SK-N-SH (cell line): ENCODE results near the gene KCNJ15. TPM values are rescaled to one million over a fixed set of nuclear protein-coding genes. Genes with fewer than 3 reads are reported as not detected.

Experiments
- CTCF ChIA-PET: fragments of 300-600, 350-600 bp; formaldehyde crosslinking; extraction: SDS; loops from one replicate; lab custom pipeline; 2021; lab: Yijun Ruan, JAX
- POLR2A ChIA-PET: fragments of 350-600 bp; sonication (Branson Sonifier 250); formaldehyde crosslinking; extraction: SDS; loops from one replicate; lab custom pipeline; 2020; ENCODE audit warnings: antibody characterized with exemption, inconsistent platforms; lab: Yijun Ruan, JAX
- DNase-seq: peaks from one replicate; pipeline ENCODE4 v3.0.0; 2012
- H2AFZ ChIP-seq: fragments of 200-600 bp; sonication (generic); 2 replicates; pipeline ENCODE4 v1.8.1; 2016; ENCODE audit warnings: antibody characterized with exemption, mild to moderate bottlenecking, low read depth
- H3F3A ChIP-seq: fragments of 200-600 bp; sonication (generic); replicated peaks from 2 replicates; pipeline ENCODE3; 2016; ENCODE audit warnings: antibody characterized with exemption, mild to moderate bottlenecking; ENCODE audit not compliant: insufficient read depth
- H3K27ac ChIP-seq, 2 experiments: fragments of 200-500 bp in 1 of 2; fragments of 200-600 bp in 1 of 2; sonication (Bioruptor generic) in 1 of 2; sonication (generic), shearing (Covaris generic) in 1 of 2; 2 replicates each; pipeline versions ENCODE4 v1.5.1 to v1.6.1; 2014 to 2016; ENCODE audit warnings: low read depth in 2 of 2, inconsistent platforms in 1 of 2, low read length in 1 of 2, mild to moderate bottlenecking in 1 of 2, mixed read lengths in 1 of 2
- H3K27me3 ChIP-seq: fragments of 200-600 bp; sonication (generic), shearing (Covaris generic); 2 replicates; pipeline ENCODE4 v1.6.1; 2016; ENCODE audit warnings: mixed run types; ENCODE audit not compliant: insufficient read depth
- H3K36me3 ChIP-seq, 2 experiments: fragments of 200-500 bp in 1 of 2; fragments of 200-600 bp in 1 of 2; sonication (Bioruptor generic) in 1 of 2; sonication (generic) in 1 of 2; replicated peaks in 1 of 2; 2 replicates each; pipeline versions ENCODE3 to v1.5.1; 2014 to 2016; ENCODE audit warnings: low read length in 1 of 2, mild to moderate bottlenecking in 1 of 2; ENCODE audit not compliant: insufficient read depth in 2 of 2, control insufficient read depth in 1 of 2
- H3K4me1 ChIP-seq, 2 experiments: fragments of 200-500 bp in 1 of 2; fragments of 200-600 bp in 1 of 2; sonication (Bioruptor generic) in 1 of 2; sonication (generic), shearing (Covaris generic) in 1 of 2; 2 replicates each; pipeline versions ENCODE4 v1.5.1 to v1.6.1; 2014 to 2016; ENCODE audit warnings: low read depth in 1 of 2, low read length in 1 of 2, mixed run types in 1 of 2; ENCODE audit not compliant: insufficient read depth in 2 of 2, control insufficient read depth in 1 of 2
- H3K4me2 ChIP-seq: fragments of 200-600 bp; sonication (generic), shearing (Covaris generic); 2 replicates; pipeline ENCODE4 v1.6.1; 2017; ENCODE audit warnings: mixed run types
- H3K4me3 ChIP-seq, 2 experiments: fragments of 200-500 bp in 1 of 2; fragments of 200-600 bp in 1 of 2; sonication (Bioruptor generic) in 1 of 2; sonication (generic), shearing (Covaris generic) in 1 of 2; 2 replicates each; pipeline versions ENCODE4 v1.5.1 to v1.8.1; 2014 to 2016; ENCODE audit warnings: low read depth in 2 of 2, inconsistent platforms in 1 of 2, low read length in 1 of 2, mild to moderate bottlenecking in 1 of 2, mixed read lengths in 1 of 2, moderate library complexity in 1 of 2
- H3K79me2 ChIP-seq: fragments of 200-600 bp; sonication (generic); 2 replicates; pipeline ENCODE4 v1.8.1; 2017; ENCODE audit warnings: mild to moderate bottlenecking; ENCODE audit not compliant: insufficient read depth
- H3K9ac ChIP-seq: fragments of 200-600 bp; sonication (generic); 2 replicates; pipeline ENCODE4 v1.6.1; 2017; ENCODE audit warnings: mixed run types
- H3K9me2 ChIP-seq: fragments of 200-600 bp; sonication (generic); 2 replicates; pipeline ENCODE4 v1.6.1; 2017; ENCODE audit warnings: mixed run types
- H3K9me3 ChIP-seq: fragments of 200-600 bp; sonication (generic); 2 replicates; pipeline ENCODE4 v1.6.1; 2017; ENCODE audit warnings: mixed run types, mild to moderate bottlenecking, moderate library complexity
- H4K20me1 ChIP-seq: fragments of 200-600 bp; sonication (generic); 2 replicates; pipeline ENCODE4 v1.6.1; 2017; ENCODE audit warnings: mild to moderate bottlenecking, mixed run types; ENCODE audit not compliant: insufficient read depth
- CHD2 ChIP-seq: fragments of 150-350 bp; IDR thresholded peaks from 2 replicates; pipeline ENCODE4 v1.6.1; 2018; ENCODE audit warnings: low read length; ENCODE audit not compliant: partially characterized antibody
- EZH2phosphoT487 ChIP-seq: fragments of 200-600 bp; sonication (generic); IDR thresholded peaks from 2 replicates; pipeline ENCODE4 v1.6.1; 2017; ENCODE audit warnings: low read depth, mixed run types, mild to moderate bottlenecking, antibody characterized with exemption, moderate library complexity, borderline replicate concordance
- FOXJ3 ChIP-seq: sonication (generic); formaldehyde crosslinking; IDR thresholded peaks from 2 replicates; pipeline ENCODE4 v1.5.1; 2020; ENCODE audit warnings: mild to moderate bottlenecking, missing genetic modification reagents
- FOXM1 ChIP-seq: IDR thresholded peaks from 2 replicates; pipeline ENCODE4 v1.4.0; 2012; ENCODE audit warnings: low read depth, mild to moderate bottlenecking
- GABPA ChIP-seq: IDR thresholded peaks from 2 replicates; pipeline ENCODE4 v1.4.0; 2012; ENCODE audit warnings: low read depth, mild to moderate bottlenecking
- JUND ChIP-seq: IDR thresholded peaks from 2 replicates; pipeline ENCODE4 v1.4.0; 2012
- MEF2A ChIP-seq: IDR thresholded peaks from 2 replicates; pipeline ENCODE4 v1.4.0; 2012; ENCODE audit warnings: low read depth, borderline replicate concordance
- MXI1 ChIP-seq: IDR thresholded peaks from 2 replicates; pipeline ENCODE4 v1.6.1; 2012; ENCODE audit warnings: mild to moderate bottlenecking, low read depth, low read length, improper control_type of control experiment
- NFIC ChIP-seq: IDR thresholded peaks from 2 replicates; pipeline ENCODE4 v1.4.0; 2012; ENCODE audit warnings: borderline replicate concordance
- POLR2AphosphoS5 ChIP-seq: IDR thresholded peaks from 2 replicates; pipeline ENCODE4 v1.6.1; 2012; ENCODE audit warnings: low read depth, low read length
- RCOR1 ChIP-seq: fragments of 150-350 bp; IDR thresholded peaks from 2 replicates; pipeline ENCODE4 v1.6.1; 2017; ENCODE audit warnings: antibody characterized with exemption, low read length
- RFX5 ChIP-seq: IDR thresholded peaks from 2 replicates; pipeline ENCODE4 v1.6.1; 2012; ENCODE audit warnings: mild to moderate bottlenecking, improper control_type of control experiment, low read length
- SMC3 ChIP-seq: IDR thresholded peaks from 2 replicates; pipeline ENCODE4 v1.6.1; 2012; ENCODE audit warnings: low read depth, low read length, improper control_type of control experiment
- TCF12 ChIP-seq: IDR thresholded peaks from 2 replicates; pipeline ENCODE4 v1.4.0; 2012
- YY1 ChIP-seq: IDR thresholded peaks from 2 replicates; pipeline ENCODE4 v1.4.0; 2012; ENCODE audit warnings: low read depth, mild to moderate bottlenecking
- WGBS: methylation state at CpG from one replicate; pipeline ENCODE4 v1.1.6; 2017; ENCODE audit warnings: low lambda C conversion rate; 5-methylcytosine and 5-hydroxymethylcytosine counted together
- polyA plus RNA-seq, 3 experiments: library from polyadenylated mRNA; depleted of rRNA; stranded (reverse); fragments of >200 nt; gene quantifications; 2 replicates each; pipeline ENCODE4 v1.2.3, GENCODE V29; 2012
- TF ChIP-seq, protein P1 (sequence below): IDR thresholded peaks from 2 replicates; pipeline ENCODE4 v1.6.1; 2012; ENCODE audit warnings: mild to moderate bottlenecking, low read depth, low read length, moderate library complexity
- TF ChIP-seq, protein P2 (sequence below): IDR thresholded peaks from 2 replicates; pipeline ENCODE4 v1.4.0; 2012; ENCODE audit warnings: low read depth, borderline replicate concordance
- TF ChIP-seq, protein P3 (sequence below): IDR thresholded peaks from 2 replicates; pipeline ENCODE4 v1.4.0; 2012; ENCODE audit warnings: low read depth

KCNJ15 gene
- polyA plus RNA-seq, 1 of the 3 experiments (the other 2 are of a cell fraction), result 0.03 TPM

DNA sequence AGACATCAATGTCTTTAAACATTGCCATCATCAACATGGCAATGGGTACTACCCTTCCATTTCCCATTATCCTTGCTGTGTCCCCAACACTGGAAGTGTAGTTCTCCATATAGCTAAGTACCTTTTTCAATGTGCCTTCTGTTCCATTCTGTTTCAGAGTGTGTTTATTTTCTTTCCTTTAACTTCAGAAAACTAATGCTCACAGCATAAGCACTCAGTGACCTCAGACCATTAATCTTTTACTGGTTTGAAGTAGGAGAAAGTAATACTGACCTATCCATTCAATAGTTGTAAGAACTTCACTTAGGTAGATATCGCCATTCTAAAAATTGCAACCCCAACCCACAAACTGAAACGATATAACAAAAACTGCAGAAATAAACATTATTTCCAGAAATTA, 37.8 kb downstream of the KCNJ15 start:
- WGBS, result 91% methylated on average over 2 of the region's 2 CpGs
- Histone ChIP-seq H3K4me3 (no peak overlapping the region), H3K36me3 (no peaks in the 10 kb centered on the region), H2AFZ (no peak overlapping the region), H3K9me2 (no peaks in the 10 kb centered on the region), H3F3A (no peaks in the 10 kb centered on the region), H3K79me2 (no peaks in the 10 kb centered on the region), H4K20me1 (no peaks in the 10 kb centered on the region), H3K27me3 (no peaks in the 10 kb centered on the region), H3K9ac (no peak overlapping the region), H3K4me1 (peaks cover 0 to 3% of the 10 kb centered on the region in 2 experiments; a peak in 1 of 4 replicates), H3K4me2 (no peak overlapping the region), H3K27ac (no peak overlapping the region), H3K9me3 (no peaks in the 10 kb centered on the region)
- ChIA-PET POLR2A (no interaction called here), CTCF (no interaction called here)
- no peak for TF ChIP-seq RFX5
- no peak for TF ChIP-seq MXI1
- TF ChIP-seq GABPA, result no peak
- TF ChIP-seq, protein P1, sequence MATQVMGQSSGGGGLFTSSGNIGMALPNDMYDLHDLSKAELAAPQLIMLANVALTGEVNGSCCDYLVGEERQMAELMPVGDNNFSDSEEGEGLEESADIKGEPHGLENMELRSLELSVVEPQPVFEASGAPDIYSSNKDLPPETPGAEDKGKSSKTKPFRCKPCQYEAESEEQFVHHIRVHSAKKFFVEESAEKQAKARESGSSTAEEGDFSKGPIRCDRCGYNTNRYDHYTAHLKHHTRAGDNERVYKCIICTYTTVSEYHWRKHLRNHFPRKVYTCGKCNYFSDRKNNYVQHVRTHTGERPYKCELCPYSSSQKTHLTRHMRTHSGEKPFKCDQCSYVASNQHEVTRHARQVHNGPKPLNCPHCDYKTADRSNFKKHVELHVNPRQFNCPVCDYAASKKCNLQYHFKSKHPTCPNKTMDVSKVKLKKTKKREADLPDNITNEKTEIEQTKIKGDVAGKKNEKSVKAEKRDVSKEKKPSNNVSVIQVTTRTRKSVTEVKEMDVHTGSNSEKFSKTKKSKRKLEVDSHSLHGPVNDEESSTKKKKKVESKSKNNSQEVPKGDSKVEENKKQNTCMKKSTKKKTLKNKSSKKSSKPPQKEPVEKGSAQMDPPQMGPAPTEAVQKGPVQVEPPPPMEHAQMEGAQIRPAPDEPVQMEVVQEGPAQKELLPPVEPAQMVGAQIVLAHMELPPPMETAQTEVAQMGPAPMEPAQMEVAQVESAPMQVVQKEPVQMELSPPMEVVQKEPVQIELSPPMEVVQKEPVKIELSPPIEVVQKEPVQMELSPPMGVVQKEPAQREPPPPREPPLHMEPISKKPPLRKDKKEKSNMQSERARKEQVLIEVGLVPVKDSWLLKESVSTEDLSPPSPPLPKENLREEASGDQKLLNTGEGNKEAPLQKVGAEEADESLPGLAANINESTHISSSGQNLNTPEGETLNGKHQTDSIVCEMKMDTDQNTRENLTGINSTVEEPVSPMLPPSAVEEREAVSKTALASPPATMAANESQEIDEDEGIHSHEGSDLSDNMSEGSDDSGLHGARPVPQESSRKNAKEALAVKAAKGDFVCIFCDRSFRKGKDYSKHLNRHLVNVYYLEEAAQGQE, result no peak
- TF ChIP-seq MEF2A, result no peak
- no peak for TF ChIP-seq FOXJ3 (CRISPR knock-in tag)
- TF ChIP-seq EZH2phosphoT487, result no peak
- no peak for TF ChIP-seq CHD2
- TF ChIP-seq, protein P2, sequence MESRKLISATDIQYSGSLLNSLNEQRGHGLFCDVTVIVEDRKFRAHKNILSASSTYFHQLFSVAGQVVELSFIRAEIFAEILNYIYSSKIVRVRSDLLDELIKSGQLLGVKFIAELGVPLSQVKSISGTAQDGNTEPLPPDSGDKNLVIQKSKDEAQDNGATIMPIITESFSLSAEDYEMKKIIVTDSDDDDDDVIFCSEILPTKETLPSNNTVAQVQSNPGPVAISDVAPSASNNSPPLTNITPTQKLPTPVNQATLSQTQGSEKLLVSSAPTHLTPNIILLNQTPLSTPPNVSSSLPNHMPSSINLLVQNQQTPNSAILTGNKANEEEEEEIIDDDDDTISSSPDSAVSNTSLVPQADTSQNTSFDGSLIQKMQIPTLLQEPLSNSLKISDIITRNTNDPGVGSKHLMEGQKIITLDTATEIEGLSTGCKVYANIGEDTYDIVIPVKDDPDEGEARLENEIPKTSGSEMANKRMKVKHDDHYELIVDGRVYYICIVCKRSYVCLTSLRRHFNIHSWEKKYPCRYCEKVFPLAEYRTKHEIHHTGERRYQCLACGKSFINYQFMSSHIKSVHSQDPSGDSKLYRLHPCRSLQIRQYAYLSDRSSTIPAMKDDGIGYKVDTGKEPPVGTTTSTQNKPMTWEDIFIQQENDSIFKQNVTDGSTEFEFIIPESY, result no peak
- DNase-seq, result no peak

DNA sequence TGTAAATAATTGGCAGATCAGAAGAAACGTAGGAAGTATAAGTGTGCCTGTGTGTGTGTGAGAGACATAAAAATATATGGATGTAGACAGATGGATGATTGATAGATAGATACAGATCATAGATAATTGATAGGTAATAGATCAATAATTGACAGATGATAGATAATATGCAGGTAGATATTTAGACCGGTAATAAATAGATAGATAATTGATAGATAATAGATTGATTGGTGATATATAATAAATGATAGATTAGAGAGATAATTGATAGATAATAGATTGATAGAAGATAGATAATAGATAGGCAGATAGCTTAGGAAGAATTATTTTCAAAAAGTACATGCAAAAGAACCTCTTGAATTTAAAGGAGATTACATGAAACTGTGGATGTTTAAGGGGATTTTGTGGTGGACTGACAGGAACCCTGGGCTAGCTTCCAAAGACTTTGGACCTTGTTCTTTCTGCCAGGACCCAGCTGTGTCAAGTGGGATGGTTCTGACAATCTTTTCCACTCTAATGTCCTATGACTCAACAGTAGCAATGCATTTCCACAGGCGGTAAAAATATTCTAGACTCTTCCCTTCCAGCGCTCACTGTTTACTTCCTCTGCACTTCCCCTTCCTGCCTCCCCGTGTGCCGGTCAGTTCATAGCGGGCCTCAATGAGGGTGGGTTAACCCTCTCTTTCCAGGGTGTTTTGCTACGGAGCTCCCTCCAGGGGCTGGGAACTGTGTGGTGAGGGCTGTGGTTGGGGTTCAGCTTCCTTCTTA, 39.4 kb downstream of the KCNJ15 start:
- H3K79me2 ChIP-seq, result no peaks in the 10 kb centered on the region
- CTCF ChIA-PET, result interaction anchor here (0.9 kb wide), 1 partner anchor 10 kb away, joined by 3 read pairs; no protein-coding TSS in a partner anchor
- no peaks in the 10 kb centered on the region for H3K9me2 ChIP-seq
- 0 out of 2 replicates have a peak overlapping the region, but pooled peaks have one; percentile 17 for H3K4me2 ChIP-seq
- H3F3A ChIP-seq, result no peaks in the 10 kb centered on the region
- peaks cover 0 to 3% of the 10 kb centered on the region in 2 experiments; a peak in 1 of 4 replicates for H3K4me1 ChIP-seq
- 54% methylated on average over 7 of the region's 8 CpGs for WGBS
- POLR2A ChIA-PET, result no interaction called here
- no peak overlapping the region for H3K27ac ChIP-seq
- H3K9me3 ChIP-seq, result no peaks in the 10 kb centered on the region
- H3K27me3 ChIP-seq, result no peaks in the 10 kb centered on the region
- no peaks in the 10 kb centered on the region for H4K20me1 ChIP-seq
- no peak overlapping the region for H2AFZ ChIP-seq
- H3K4me3 ChIP-seq, result no peak overlapping the region
- TF ChIP-seq EZH2phosphoT487, result no peak
- TF ChIP-seq, protein P3, sequence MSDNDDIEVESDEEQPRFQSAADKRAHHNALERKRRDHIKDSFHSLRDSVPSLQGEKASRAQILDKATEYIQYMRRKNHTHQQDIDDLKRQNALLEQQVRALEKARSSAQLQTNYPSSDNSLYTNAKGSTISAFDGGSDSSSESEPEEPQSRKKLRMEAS, result no peak
- TF ChIP-seq, protein P2, result no peak
- TF ChIP-seq GABPA, result no peak
- TF ChIP-seq FOXM1, result no peak
- TF ChIP-seq YY1, result no peak
- TF ChIP-seq POLR2AphosphoS5, result no peak
- TF ChIP-seq NFIC, result no peak
- no peak for TF ChIP-seq MXI1
- no peak for TF ChIP-seq SMC3
- no peak for TF ChIP-seq JUND
- no peak for TF ChIP-seq TCF12
- no peak for TF ChIP-seq RCOR1
- no peak for TF ChIP-seq CHD2
- no peak overlapping the region for H3K9ac ChIP-seq
- no peak for DNase-seq
- no peaks in the 10 kb centered on the region for H3K36me3 ChIP-seq
